SU-DHL-6 (cell line): ENCODE results near the gene EFL1.

Experiments
- H2AFZ ChIP-seq: fragments of 200-600 bp; sonication (generic); 2 replicates; pipeline ENCODE4 v1.6.1; 2014; ENCODE audit warnings: low read depth, mild to moderate bottlenecking, moderate library complexity, mixed read lengths, antibody characterized with exemption, low read length; ENCODE audit not compliant: severe bottlenecking
- H3F3A ChIP-seq: fragments of 200-600 bp; shearing (Covaris generic); 2 replicates; pipeline ENCODE4 v1.6.0; 2016; ENCODE audit warnings: antibody characterized with exemption, mild to moderate bottlenecking; ENCODE audit not compliant: insufficient read depth
- H3K27ac ChIP-seq: fragments of 200-600 bp; sonication (generic); 2 replicates; pipeline ENCODE4 v1.5.1; 2016; ENCODE audit warnings: low read depth, mild to moderate bottlenecking, low read length, moderate library complexity, mixed read lengths
- H3K27me3 ChIP-seq: fragments of 200-600 bp; sonication (generic), shearing (Covaris generic); 2 replicates; pipeline ENCODE4 v1.6.0; 2014; ENCODE audit warnings: mild to moderate bottlenecking, low read length
- H3K36me3 ChIP-seq: fragments of 200-600 bp; sonication (generic); 2 replicates; pipeline ENCODE4 v1.6.1; 2014; ENCODE audit warnings: mild to moderate bottlenecking, low read length, mixed read lengths
- H3K4me2 ChIP-seq: fragments of 300-600, 200-600 bp; shearing (Covaris generic), sonication (generic); 2 replicates; pipeline ENCODE4 v1.6.0; 2014; ENCODE audit warnings: low read length, low read depth, mild to moderate bottlenecking; ENCODE audit not compliant: poor library complexity, severe bottlenecking
- H3K4me3 ChIP-seq: fragments of 200-600 bp; sonication (generic); 2 replicates; pipeline ENCODE4 v1.5.1; 2014; ENCODE audit warnings: antibody characterized with exemption, low read length, mild to moderate bottlenecking, mixed read lengths; ENCODE audit not compliant: insufficient read depth, poor library complexity, severe bottlenecking
- H3K79me2 ChIP-seq: fragments of 200-600 bp; sonication (generic); 2 replicates; pipeline ENCODE4 v1.6.1; 2014; ENCODE audit warnings: mild to moderate bottlenecking, low read length, moderate library complexity; ENCODE audit not compliant: insufficient read depth
- H3K9ac ChIP-seq: fragments of 200-600 bp; sonication (generic); 2 replicates; pipeline ENCODE4 v1.7.0; 2014; ENCODE audit warnings: mild to moderate bottlenecking, low read length
- H3K9me2 ChIP-seq: fragments of 200-600 bp; sonication (generic); replicated peaks from 2 replicates; pipeline ENCODE4 v1.6.1; 2014; ENCODE audit warnings: low read length; ENCODE audit not compliant: insufficient read depth
- H3K9me3 ChIP-seq: fragments of 200-600 bp; sonication (generic); 2 replicates; pipeline ENCODE4 v1.6.1; 2014; ENCODE audit warnings: low read length, mixed read lengths; ENCODE audit not compliant: insufficient read depth
- H4K20me1 ChIP-seq: fragments of 200-600 bp; sonication (generic); 2 replicates; pipeline ENCODE4 v1.6.1; 2014; ENCODE audit warnings: low read depth, mild to moderate bottlenecking, antibody characterized with exemption, low read length, moderate library complexity, mixed read lengths
- CTCF ChIP-seq: fragments of 200-600 bp; sonication (generic); IDR thresholded peaks from one replicate; pipeline ENCODE4 v1.5.1; 2017; ENCODE audit warnings: antibody characterized with exemption, mild to moderate bottlenecking, low read length, moderate library complexity; ENCODE audit not compliant: insufficient read depth, poor library complexity, severe bottlenecking
- EZH2phosphoT487 ChIP-seq: fragments of 200-600 bp; sonication (generic), shearing (Covaris generic); conservative IDR thresholded peaks from 2 replicates; pipeline ENCODE4 v1.6.1; 2018; ENCODE audit warnings: mild to moderate bottlenecking, antibody characterized with exemption, low read length, moderate library complexity, mixed read lengths

EFL1 gene

GRCh38 chr15:82105451-82106215, 156.9 kb downstream of the EFL1 start:
- Histone ChIP-seq H3K79me2 (no peaks in the 10 kb centered on the region), H3K36me3 (no peaks in the 10 kb centered on the region), H3F3A (no peaks in the 10 kb centered on the region), H2AFZ (no peak overlapping the region), H3K4me2 (no peak overlapping the region), H3K27ac (no peak overlapping the region), H3K27me3 (no peaks in the 10 kb centered on the region), H3K9ac (no peak overlapping the region), H3K9me3 (no peaks in the 10 kb centered on the region), H3K4me3 (no peak overlapping the region), H4K20me1 (no peaks in the 10 kb centered on the region), H3K9me2 (no peaks in the 10 kb centered on the region)
- no peak for TF ChIP-seq CTCF
- TF ChIP-seq EZH2phosphoT487, result no peak

- no peak overlapping the region for H3K4me2 ChIP-seq
- H2AFZ ChIP-seq, result no peak overlapping the region
- no peaks in the 10 kb centered on the region for H3K36me3 ChIP-seq
- H3K27ac ChIP-seq, result no peak overlapping the region
- H3K4me3 ChIP-seq, result no peak overlapping the region
- H3K27me3 ChIP-seq, result no peaks in the 10 kb centered on the region
- TF ChIP-seq EZH2phosphoT487 (no peak), CTCF (no peak)
- no peaks in the 10 kb centered on the region for H3K9me2 ChIP-seq
- no peaks in the 10 kb centered on the region for H4K20me1 ChIP-seq
- H3K9me3 ChIP-seq, result no peaks in the 10 kb centered on the region
- H3F3A ChIP-seq, result no peaks in the 10 kb centered on the region
- H3K9ac ChIP-seq, result no peak overlapping the region
- no peaks in the 10 kb centered on the region for H3K79me2 ChIP-seq
Observed at GRCh38 chr15:82103468-82103867, 159.1 kb downstream of the EFL1 start.

GRCh38 chr15:82100111-82100929, 162.2 kb downstream of the EFL1 start:
- Histone ChIP-seq H2AFZ (no peak overlapping the region), H3K9me2 (no peaks in the 10 kb centered on the region), H3K4me2 (no peak overlapping the region), H3K27me3 (no peaks in the 10 kb centered on the region), H3K79me2 (no peaks in the 10 kb centered on the region), H4K20me1 (no peaks in the 10 kb centered on the region), H3K36me3 (no peaks in the 10 kb centered on the region), H3F3A (no peaks in the 10 kb centered on the region), H3K9me3 (no peaks in the 10 kb centered on the region), H3K4me3 (no peak overlapping the region), H3K9ac (no peak overlapping the region), H3K27ac (no peak overlapping the region)
- TF ChIP-seq EZH2phosphoT487 (no peak), CTCF (no peak)
